K562 (cell line): ENCODE results near the gene OBSCN. TPM values are rescaled to one million over a fixed set of nuclear protein-coding genes. Genes with fewer than 3 reads are reported as not detected.

Source experiments
- CHCHD3 ChIP-seq: fragments of 250-450 bp; sonication (Bioruptor Pico); IDR thresholded peaks from 2 replicates; pipeline ENCODE4 v2.1.2; 2022; ENCODE audit warnings: mild to moderate bottlenecking
- E2F3 ChIP-seq: fragments of 250-450 bp; sonication (Bioruptor Pico); IDR thresholded peaks from 2 replicates; pipeline ENCODE4 v1.4.0; 2020; ENCODE audit warnings: mild to moderate bottlenecking
- HCFC1 ChIP-seq: IDR thresholded peaks from 2 replicates; pipeline ENCODE4 v1.6.1; 2012; ENCODE audit warnings: low read depth, low read length, improper control_type of control experiment
- HDAC1 ChIP-seq, 2 experiments: fragments of 450-650 bp; IDR thresholded peaks; 2 replicates each; pipeline ENCODE4 v1.6.1; 2016 to 2017; ENCODE audit warnings: inconsistent platforms in 1 of 2, mild to moderate bottlenecking in 1 of 2, moderate library complexity in 1 of 2
- HDAC6 ChIP-seq: IDR thresholded peaks from 2 replicates; pipeline ENCODE4 v1.6.1; 2012; ENCODE audit warnings: low read depth, mild to moderate bottlenecking, control low read depth, inconsistent platforms, low read length, moderate library complexity
- MYC ChIP-seq, 2 experiments: fragments of 250-450 bp in 1 of 2; sonication (Bioruptor Pico) in 1 of 2; IDR thresholded peaks; 2 replicates each; pipeline versions ENCODE4 v1.5.1 to v1.6.1; 2012 to 2021; ENCODE audit warnings: low read depth in 2 of 2, borderline replicate concordance in 1 of 2, improper control_type of control experiment in 1 of 2, low read length in 1 of 2, mild to moderate bottlenecking in 1 of 2, moderate library complexity in 1 of 2
- SIN3A ChIP-seq, 2 experiments: fragments of 150-350 bp in 1 of 2; IDR thresholded peaks; 2 replicates each; pipeline ENCODE4 v1.6.1; 2011 to 2016; ENCODE audit warnings: borderline replicate concordance in 2 of 2, low read depth in 2 of 2, low read length in 2 of 2, mild to moderate bottlenecking in 2 of 2, moderate library complexity in 2 of 2; ENCODE audit not compliant: control insufficient read depth in 1 of 2
- SRF ChIP-seq, 2 experiments: fragments of 250-450, 450-650 bp in 1 of 2; sonication (Bioruptor Pico) in 1 of 2; sonication (generic) in 1 of 2; formaldehyde crosslinking; IDR thresholded peaks; 2 replicates each; pipeline versions ENCODE4 v1.5.0 to v1.5.1; 2020 to 2022; ENCODE audit warnings: mild to moderate bottlenecking in 1 of 2, missing genetic modification reagents in 1 of 2
- polyA plus RNA-seq, 8 experiments: library from polyadenylated mRNA; depleted of rRNA in 4 of 8; stranded (reverse) in 5 of 8; unstranded in 3 of 8; fragments of >200 nt; fragmentation: Nextera tagmentation in 2 of 8; fragmentation: Illumina TruSeq in 1 of 8; extraction: Ambion mirVana in 2 of 8; extraction: Trizol in 1 of 8; gene quantifications; 2 replicates each; pipeline versions ENCODE4 v1.2.1 to v1.2.3, GENCODE V29; 2011 to 2014; ENCODE audit warnings: inconsistent platforms in 1 of 8, missing spikeins in 1 of 8
- total RNA-seq, 7 experiments: library from RNA; depleted of rRNA in 6 of 7; stranded (reverse); fragments of >200 nt in 6 of 7; fragmentation: Illumina TruSeq in 2 of 7; extraction: Trizol in 2 of 7; gene quantifications; 2 replicates each; pipeline versions ENCODE4 v1.2.1 to v1.2.3, GENCODE V29; 2011 to 2021; ENCODE audit warnings: low replicate concordance in 1 of 7
- TF ChIP-seq, protein P1 (sequence below): fragments of 200-400 bp; formaldehyde crosslinking; IDR thresholded peaks from 2 replicates; pipeline ENCODE4 v1.6.1; 2017; ENCODE audit warnings: mild to moderate bottlenecking, low read depth, low read length, moderate library complexity
- TF ChIP-seq, protein P2 (sequence below): fragments of 250-450 bp; sonication (Bioruptor Pico); IDR thresholded peaks from 2 replicates; pipeline ENCODE4 v1.4.0; 2020; ENCODE audit warnings: mild to moderate bottlenecking, moderate library complexity, borderline replicate concordance
- TF ChIP-seq, protein P3 (sequence below), 3 experiments: IDR thresholded peaks in 2 of 3; conservative IDR thresholded peaks in 1 of 3; 2 replicates each; pipeline ENCODE4 v1.5.1; 2011 to 2012; ENCODE audit warnings: low read length in 3 of 3, mild to moderate bottlenecking in 3 of 3, control low read depth in 2 of 3, improper control_type of control experiment in 1 of 3, inconsistent platforms in 1 of 3, low read depth in 1 of 3, mixed read lengths in 1 of 3, moderate library complexity in 1 of 3; ENCODE audit not compliant: insufficient read depth in 2 of 3
- TF ChIP-seq, protein P4 (sequence below): sonication (generic); formaldehyde crosslinking; IDR thresholded peaks from 2 replicates; pipeline ENCODE4 v1.8.1; 2023; ENCODE audit warnings: mild to moderate bottlenecking, missing genetic modification reagents, moderate library complexity
- TF ChIP-seq, protein P5 (sequence below): fragments of 250-450 bp; sonication (Bioruptor Pico); IDR thresholded peaks from 2 replicates; pipeline ENCODE4 v1.8.0; 2022; ENCODE audit warnings: moderate library complexity, mild to moderate bottlenecking, inconsistent platforms

OBSCN gene
- total and polyA plus RNA-seq, 9 of the 15 experiments (the other 6 are each of a cell fraction or from before 2014, with no cell fraction given): 0.18 to 19.7 (median 3.6) TPM

DNA sequence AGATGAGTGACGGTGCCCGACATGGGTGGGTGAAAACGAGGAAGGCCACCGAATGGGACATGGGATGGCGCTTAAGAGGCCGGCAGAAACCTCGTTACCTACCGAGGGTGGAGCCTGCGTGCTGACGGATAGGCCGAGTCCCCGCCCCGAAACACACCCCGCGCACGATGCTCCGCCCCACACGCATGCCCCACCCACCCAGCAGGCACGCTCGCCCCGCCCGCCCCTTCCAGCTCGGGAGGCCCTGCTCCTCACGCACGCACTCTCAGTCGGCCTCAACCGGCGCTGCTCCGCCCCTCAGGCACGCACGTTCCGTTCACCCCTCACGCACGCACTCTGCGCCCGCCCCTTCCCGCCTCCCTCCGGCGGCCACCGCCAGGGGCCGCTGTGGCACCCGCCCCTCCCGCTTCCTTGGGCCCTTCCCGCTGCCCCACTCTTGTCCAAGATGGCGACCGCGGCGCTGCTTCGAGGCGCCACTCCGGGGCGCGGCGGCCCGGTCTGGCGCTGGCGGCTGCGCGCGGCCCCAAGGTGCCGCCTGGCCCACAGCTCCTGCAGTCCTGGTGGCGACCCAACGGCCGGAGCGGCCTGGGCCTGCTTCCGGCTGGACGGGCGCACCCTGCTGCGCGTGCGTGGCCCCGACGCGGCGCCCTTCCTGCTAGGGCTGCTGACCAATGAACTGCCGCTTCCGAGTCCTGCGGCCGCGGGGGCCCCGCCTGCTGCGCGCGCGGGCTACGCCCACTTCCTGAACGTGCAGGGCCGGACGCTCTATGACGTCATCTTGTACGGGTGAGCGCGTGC is 42.3 kb upstream of the OBSCN start, which contains the start of gene IBA57 (continued):
- TF ChIP-seq, protein P1, sequence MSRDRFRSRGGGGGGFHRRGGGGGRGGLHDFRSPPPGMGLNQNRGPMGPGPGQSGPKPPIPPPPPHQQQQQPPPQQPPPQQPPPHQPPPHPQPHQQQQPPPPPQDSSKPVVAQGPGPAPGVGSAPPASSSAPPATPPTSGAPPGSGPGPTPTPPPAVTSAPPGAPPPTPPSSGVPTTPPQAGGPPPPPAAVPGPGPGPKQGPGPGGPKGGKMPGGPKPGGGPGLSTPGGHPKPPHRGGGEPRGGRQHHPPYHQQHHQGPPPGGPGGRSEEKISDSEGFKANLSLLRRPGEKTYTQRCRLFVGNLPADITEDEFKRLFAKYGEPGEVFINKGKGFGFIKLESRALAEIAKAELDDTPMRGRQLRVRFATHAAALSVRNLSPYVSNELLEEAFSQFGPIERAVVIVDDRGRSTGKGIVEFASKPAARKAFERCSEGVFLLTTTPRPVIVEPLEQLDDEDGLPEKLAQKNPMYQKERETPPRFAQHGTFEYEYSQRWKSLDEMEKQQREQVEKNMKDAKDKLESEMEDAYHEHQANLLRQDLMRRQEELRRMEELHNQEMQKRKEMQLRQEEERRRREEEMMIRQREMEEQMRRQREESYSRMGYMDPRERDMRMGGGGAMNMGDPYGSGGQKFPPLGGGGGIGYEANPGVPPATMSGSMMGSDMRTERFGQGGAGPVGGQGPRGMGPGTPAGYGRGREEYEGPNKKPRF: no peak
- TF ChIP-seq MYC (IDR thresholded peaks at IDR 0.05; ENCODE audit: low read depth, low read length) (peak; percentile 89), MYC (CRISPR knock-in tag; IDR thresholded peaks at IDR 0.05; ENCODE audit: borderline replicate concordance, low read depth) (no peak), HDAC6 (no peak), HDAC1 (IDR thresholded peaks at IDR 0.05) (no peak), SIN3A (IDR thresholded peaks at IDR 0.05; ENCODE audit: borderline replicate concordance in 2 of 2, control insufficient read depth in 1 of 2, low read depth in 2 of 2, low read length in 2 of 2) (peak; percentile 48 to 78; a peak in 2 of 4 replicates), E2F3 (CRISPR knock-in tag) (peak; percentile 92), CHCHD3 (CRISPR knock-in tag) (no peak; the same call in 1 of the 2 replicates), SRF (CRISPR knock-in tag; IDR thresholded peaks at IDR 0.05) (peak in 1 of 2 experiments; percentile 7; a peak in 1 of 4 replicates), HCFC1 (peak; percentile 81)
- TF ChIP-seq, protein P2, sequence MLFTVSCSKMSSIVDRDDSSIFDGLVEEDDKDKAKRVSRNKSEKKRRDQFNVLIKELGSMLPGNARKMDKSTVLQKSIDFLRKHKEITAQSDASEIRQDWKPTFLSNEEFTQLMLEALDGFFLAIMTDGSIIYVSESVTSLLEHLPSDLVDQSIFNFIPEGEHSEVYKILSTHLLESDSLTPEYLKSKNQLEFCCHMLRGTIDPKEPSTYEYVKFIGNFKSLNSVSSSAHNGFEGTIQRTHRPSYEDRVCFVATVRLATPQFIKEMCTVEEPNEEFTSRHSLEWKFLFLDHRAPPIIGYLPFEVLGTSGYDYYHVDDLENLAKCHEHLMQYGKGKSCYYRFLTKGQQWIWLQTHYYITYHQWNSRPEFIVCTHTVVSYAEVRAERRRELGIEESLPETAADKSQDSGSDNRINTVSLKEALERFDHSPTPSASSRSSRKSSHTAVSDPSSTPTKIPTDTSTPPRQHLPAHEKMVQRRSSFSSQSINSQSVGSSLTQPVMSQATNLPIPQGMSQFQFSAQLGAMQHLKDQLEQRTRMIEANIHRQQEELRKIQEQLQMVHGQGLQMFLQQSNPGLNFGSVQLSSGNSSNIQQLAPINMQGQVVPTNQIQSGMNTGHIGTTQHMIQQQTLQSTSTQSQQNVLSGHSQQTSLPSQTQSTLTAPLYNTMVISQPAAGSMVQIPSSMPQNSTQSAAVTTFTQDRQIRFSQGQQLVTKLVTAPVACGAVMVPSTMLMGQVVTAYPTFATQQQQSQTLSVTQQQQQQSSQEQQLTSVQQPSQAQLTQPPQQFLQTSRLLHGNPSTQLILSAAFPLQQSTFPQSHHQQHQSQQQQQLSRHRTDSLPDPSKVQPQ: no peak
- TF ChIP-seq, protein P3, sequence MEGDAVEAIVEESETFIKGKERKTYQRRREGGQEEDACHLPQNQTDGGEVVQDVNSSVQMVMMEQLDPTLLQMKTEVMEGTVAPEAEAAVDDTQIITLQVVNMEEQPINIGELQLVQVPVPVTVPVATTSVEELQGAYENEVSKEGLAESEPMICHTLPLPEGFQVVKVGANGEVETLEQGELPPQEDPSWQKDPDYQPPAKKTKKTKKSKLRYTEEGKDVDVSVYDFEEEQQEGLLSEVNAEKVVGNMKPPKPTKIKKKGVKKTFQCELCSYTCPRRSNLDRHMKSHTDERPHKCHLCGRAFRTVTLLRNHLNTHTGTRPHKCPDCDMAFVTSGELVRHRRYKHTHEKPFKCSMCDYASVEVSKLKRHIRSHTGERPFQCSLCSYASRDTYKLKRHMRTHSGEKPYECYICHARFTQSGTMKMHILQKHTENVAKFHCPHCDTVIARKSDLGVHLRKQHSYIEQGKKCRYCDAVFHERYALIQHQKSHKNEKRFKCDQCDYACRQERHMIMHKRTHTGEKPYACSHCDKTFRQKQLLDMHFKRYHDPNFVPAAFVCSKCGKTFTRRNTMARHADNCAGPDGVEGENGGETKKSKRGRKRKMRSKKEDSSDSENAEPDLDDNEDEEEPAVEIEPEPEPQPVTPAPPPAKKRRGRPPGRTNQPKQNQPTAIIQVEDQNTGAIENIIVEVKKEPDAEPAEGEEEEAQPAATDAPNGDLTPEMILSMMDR (IDR thresholded peaks at IDR 0.05 in 2 of 3, conservative IDR thresholded peaks at IDR 0.05 in 1 of 3; ENCODE audit: insufficient read depth in 2 of 3, low read depth in 1 of 3, low read length in 3 of 3): peak; percentile 84 to 96 (median 93)
- TF ChIP-seq, protein P4, sequence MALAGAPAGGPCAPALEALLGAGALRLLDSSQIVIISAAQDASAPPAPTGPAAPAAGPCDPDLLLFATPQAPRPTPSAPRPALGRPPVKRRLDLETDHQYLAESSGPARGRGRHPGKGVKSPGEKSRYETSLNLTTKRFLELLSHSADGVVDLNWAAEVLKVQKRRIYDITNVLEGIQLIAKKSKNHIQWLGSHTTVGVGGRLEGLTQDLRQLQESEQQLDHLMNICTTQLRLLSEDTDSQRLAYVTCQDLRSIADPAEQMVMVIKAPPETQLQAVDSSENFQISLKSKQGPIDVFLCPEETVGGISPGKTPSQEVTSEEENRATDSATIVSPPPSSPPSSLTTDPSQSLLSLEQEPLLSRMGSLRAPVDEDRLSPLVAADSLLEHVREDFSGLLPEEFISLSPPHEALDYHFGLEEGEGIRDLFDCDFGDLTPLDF (CRISPR knock-in tag): peak; percentile 93
- TF ChIP-seq, protein P5, sequence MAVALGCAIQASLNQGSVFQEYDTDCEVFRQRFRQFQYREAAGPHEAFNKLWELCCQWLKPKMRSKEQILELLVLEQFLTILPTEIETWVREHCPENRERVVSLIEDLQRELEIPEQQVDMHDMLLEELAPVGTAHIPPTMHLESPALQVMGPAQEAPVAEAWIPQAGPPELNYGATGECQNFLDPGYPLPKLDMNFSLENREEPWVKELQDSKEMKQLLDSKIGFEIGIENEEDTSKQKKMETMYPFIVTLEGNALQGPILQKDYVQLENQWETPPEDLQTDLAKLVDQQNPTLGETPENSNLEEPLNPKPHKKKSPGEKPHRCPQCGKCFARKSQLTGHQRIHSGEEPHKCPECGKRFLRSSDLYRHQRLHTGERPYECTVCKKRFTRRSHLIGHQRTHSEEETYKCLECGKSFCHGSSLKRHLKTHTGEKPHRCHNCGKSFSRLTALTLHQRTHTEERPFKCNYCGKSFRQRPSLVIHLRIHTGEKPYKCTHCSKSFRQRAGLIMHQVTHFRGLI (CRISPR knock-in tag): no peak
